Stimulated activated CD4-positive, alpha-beta T cell treated with anti-CD3 and anti-CD28 coated beads, Interleukin-15, amount 100 ng/mL, for 48 hours (primary cell): Measurements from ENCODE around the gene C10orf62.
"Not testable (repeated sequence)": the region's sequence is repeated elsewhere in the genome, so short reads cannot be mapped to it uniquely, and the experiment has no call there.

Experiments
- DNase-seq, 2 donors: peaks; one replicate each; pipeline ENCODE4 v3.0.0-alpha.2; 2020; ENCODE audit warnings: low read depth in 2 of 2

Gene C10orf62

GRCh38 chr10:97564776-97565175 lies 24.7 kb upstream of the C10orf62 start:
- DNase-seq = no peak

GRCh38 chr10:97566336-97566996 lies 23.1 kb upstream of the C10orf62 start:
- no peak for DNase-seq

- DNase-seq = no peak
Measured at GRCh38 chr10:97567891-97568290, 21.6 kb upstream of the C10orf62 start.

- DNase-seq = no peak
Measured at GRCh38 chr10:97570146-97570788, 19.3 kb upstream of the C10orf62 start.

GRCh38 chr10:97570789-97571471 lies 18.6 kb upstream of the C10orf62 start:
- DNase-seq = no peak

GRCh38 chr10:97571622-97572021 lies 17.9 kb upstream of the C10orf62 start:
- DNase-seq = no peak

GRCh38 chr10:97572214-97572989 lies 17.1 kb upstream of the C10orf62 start, which contains the start of gene ANKRD2:
Gene ANKRD2, plus strand, starts transcription at chr10:97572779. Its CDS starts 10 bp downstream, at chr10:97572789.
- peak; percentile 26 to 61 for DNase-seq

GRCh38 chr10:97573021-97573420 lies 16.5 kb upstream of the C10orf62 start:
- DNase-seq = no peak

GRCh38 chr10:97573672-97574071 lies 15.8 kb upstream of the C10orf62 start:
- DNase-seq = no peak

- DNase-seq = no peak
Measured at GRCh38 chr10:97574374-97575126, 15.0 kb upstream of the C10orf62 start.

- no peak for DNase-seq
Measured at GRCh38 chr10:97575127-97575668, 14.3 kb upstream of the C10orf62 start.

- not testable (repeated sequence) for DNase-seq
Measured at GRCh38 chr10:97576487-97576886, 13.0 kb upstream of the C10orf62 start.

- DNase-seq = no peak
Measured at GRCh38 chr10:97577701-97578100, 11.8 kb upstream of the C10orf62 start.

GRCh38 chr10:97578171-97578844 lies 11.2 kb upstream of the C10orf62 start:
- DNase-seq = no peak

GRCh38 chr10:97580421-97581367 lies 8.8 kb upstream of the C10orf62 start:
- no peak for DNase-seq

- DNase-seq = no peak
Measured at GRCh38 chr10:97582169-97582568, 7.4 kb upstream of the C10orf62 start.

- DNase-seq = no peak
Measured at GRCh38 chr10:97583476-97583875, 6.0 kb upstream of the C10orf62 start.

- DNase-seq = no peak
Measured at GRCh38 chr10:97584060-97584797, 5.3 kb upstream of the C10orf62 start, which contains the start of gene HOGA1. Gene HOGA1, plus strand, starts transcription at chr10:97584389. Its CDS starts 315 bp downstream, at chr10:97584704.
